ENCODE results near the gene FARSB.

Gene FARSB

GRCh38 chr2:222545823-222546795 is 109.8 kb downstream of the FARSB start:
- DNase-seq = no peak

- no peak for DNase-seq
Measured at GRCh38 chr2:222544661-222545060, 111.2 kb downstream of the FARSB start.

GRCh38 chr2:222538535-222538934 is 117.4 kb downstream of the FARSB start:
- DNase-seq = no peak

- no peak for DNase-seq
Measured at GRCh38 chr2:222535477-222535876, 120.4 kb downstream of the FARSB start.

- DNase-seq = no peak
Measured at GRCh38 chr2:222532315-222532714, 123.6 kb downstream of the FARSB start.

- DNase-seq = no peak
Measured at GRCh38 chr2:222526480-222527277, 129.2 kb downstream of the FARSB start.

- DNase-seq = no peak
Measured at GRCh38 chr2:222525811-222526210, 130.1 kb downstream of the FARSB start.

- DNase-seq = no peak
Measured at GRCh38 chr2:222523783-222524544, 131.9 kb downstream of the FARSB start.

- no peak for DNase-seq
Measured at GRCh38 chr2:222522082-222522481, 133.8 kb downstream of the FARSB start.

- DNase-seq = no peak
Measured at GRCh38 chr2:222521099-222521498, 134.8 kb downstream of the FARSB start.
